Fibroblast of pulmonary artery (primary cell): ENCODE results near the gene SNTB2.

Experiments
- DNase-seq: peaks from one replicate; pipeline ENCODE4 v3.0.0-alpha.2; 2010; ENCODE audit warnings: low read depth
- H3K4me3 ChIP-seq: replicated peaks from 2 replicates; pipeline ENCODE4 v1.5.1; 2011; ENCODE audit warnings: low read depth, mild to moderate bottlenecking, control low read depth, low read length, moderate library complexity
- CTCF ChIP-seq: IDR thresholded peaks from 2 replicates; pipeline ENCODE4 v1.5.1; 2011; ENCODE audit warnings: mild to moderate bottlenecking, control low read depth, low read length, inconsistent platforms; ENCODE audit errors: missing control alignments

SNTB2 gene

GRCh38 chr16:69182730-69183416 is 4.1 kb upstream of the SNTB2 start:
- TF ChIP-seq CTCF: no peak
- DNase-seq: no peak
- H3K4me3 ChIP-seq: no peak overlapping the region

- peak overlapping the region; percentile 83 for H3K4me3 ChIP-seq
- TF ChIP-seq CTCF: no peak
- peak; percentile 39 for DNase-seq
These were observed 677 bp downstream of the SNTB2 start for GRCh38 chr16:69187446-69188235.

GRCh38 chr16:69188236-69188549 is 1.2 kb downstream of the SNTB2 start:
- H3K4me3 ChIP-seq: peak overlapping the region; percentile 83
- no peak for TF ChIP-seq CTCF
- DNase-seq: peak; percentile 34

- no peak for TF ChIP-seq CTCF
- H3K4me3 ChIP-seq: peak overlapping the region; percentile 83
- DNase-seq: peak; percentile 40
These were observed 1.8 kb downstream of the SNTB2 start for GRCh38 chr16:69188716-69189115.

- no peak overlapping the region for H3K4me3 ChIP-seq
- TF ChIP-seq CTCF: no peak
- DNase-seq: no peak
These were observed 3.2 kb downstream of the SNTB2 start for GRCh38 chr16:69190046-69190588.

- no peak for DNase-seq
- H3K4me3 ChIP-seq: no peak overlapping the region
- TF ChIP-seq CTCF: no peak
These were observed 3.6 kb downstream of the SNTB2 start for GRCh38 chr16:69190598-69190997.
